ENCODE results near the gene CEP85. TPM values are rescaled to one million over a fixed set of nuclear protein-coding genes. Genes with fewer than 3 reads are reported as not detected.
A peak's percentile ranks its signal among the peaks of the same experiment; 100 is the strongest.

CEP85 gene
- total RNA-seq, 3 donors from 2014 or later: 4.8 to 11.7 (median 7.5) TPM

DNA sequence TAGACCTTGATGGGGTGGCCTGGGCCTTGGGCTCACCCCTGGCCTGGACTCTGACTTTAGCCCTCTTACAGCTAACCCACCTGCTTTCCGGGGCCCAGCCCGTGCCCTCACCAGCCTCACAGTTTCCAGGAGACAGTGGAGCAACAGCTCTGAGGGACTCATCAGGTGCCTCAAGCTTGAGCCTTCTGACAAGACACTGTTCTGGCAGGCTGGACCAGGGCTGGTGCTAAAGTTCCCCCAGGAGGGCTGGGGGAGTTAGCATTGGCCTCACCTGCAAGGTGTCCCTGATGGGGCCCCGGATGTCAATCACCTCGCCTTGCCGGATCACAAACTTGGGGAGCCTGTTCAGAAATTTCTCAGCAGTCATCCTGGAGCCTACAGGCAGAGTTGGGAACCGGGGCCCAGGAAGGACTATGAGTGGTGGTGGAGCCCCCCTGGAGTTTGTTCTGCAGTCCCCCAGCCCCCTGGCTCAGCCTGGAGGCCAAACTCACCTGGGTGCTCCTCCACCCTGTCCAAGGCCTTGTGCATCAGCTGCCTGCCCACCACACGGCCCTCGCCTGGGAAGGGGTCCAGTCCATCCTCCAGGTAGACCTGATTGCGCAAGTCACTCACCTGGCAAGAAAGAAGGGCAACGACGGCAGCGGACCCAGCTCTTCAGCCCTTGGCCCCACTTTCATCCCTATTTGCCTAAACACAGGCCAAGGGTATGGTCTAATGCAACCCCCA lies 50.0 kb downstream of the CEP85 start:
- intact Hi-C loops (cut with DNase I; ENCODE audit: low total_unique reads): no loop called here
- H3K27me3 ChIP-seq: no peaks in the 10 kb centered on the region
- TF ChIP-seq POLR2AphosphoS5 (IDR thresholded peaks at IDR 0.05) (no peak), POLR2A (IDR thresholded peaks at IDR 0.05) (no peak), CTCF (IDR thresholded peaks at IDR 0.05) (no peak)
- no peaks in the 10 kb centered on the region for H3K36me3 ChIP-seq
- peak overlapping the region; percentile 40 to 82 for H3K27ac ChIP-seq
- no peaks in the 10 kb centered on the region for H3K9me3 ChIP-seq
- H3K4me3 ChIP-seq: no peak overlapping the region
- no peak for DNase-seq (ENCODE audit: low spot score in 2 of 2)
- H3K4me1 ChIP-seq: peaks cover 4 to 8% of the 10 kb centered on the region in 2 donors

DNA sequence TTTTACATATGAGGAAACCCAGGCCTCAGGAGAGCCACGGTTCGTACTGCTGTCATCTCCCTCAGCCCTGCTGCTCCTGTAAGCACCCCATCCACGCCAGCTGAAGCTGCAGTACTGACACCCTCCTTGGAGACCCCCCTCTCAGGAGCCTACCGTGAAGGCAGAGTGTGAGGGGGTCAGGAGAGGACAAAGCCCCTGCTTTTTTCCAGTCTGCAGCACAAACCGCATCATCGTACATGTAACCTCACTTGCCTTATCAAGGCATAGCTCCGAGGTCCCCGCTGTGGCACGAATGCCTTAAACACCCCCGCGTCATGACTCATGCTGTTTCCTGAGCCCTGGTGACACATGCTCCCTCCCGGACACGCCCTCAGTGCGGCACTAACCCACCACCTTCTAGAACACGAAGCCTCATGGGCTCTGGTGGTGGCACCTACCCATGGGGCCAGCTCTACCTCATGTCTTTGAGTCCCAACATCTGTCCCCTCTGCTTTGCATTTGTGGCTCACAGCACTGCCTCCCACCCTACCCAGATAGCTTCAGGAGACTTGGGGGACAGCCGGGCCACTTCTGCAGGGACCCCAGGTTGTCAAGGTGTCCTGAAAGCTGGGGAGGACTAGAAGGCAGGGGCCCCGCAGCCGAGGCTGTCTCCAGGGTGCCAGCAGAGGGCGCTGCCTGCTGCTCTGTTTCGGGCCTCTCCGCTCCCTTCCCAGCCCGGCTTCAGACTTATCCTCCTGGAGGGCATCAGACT lies 50.8 kb downstream of the CEP85 start:
- TF ChIP-seq POLR2A (IDR thresholded peaks at IDR 0.05) (no peak), CTCF (IDR thresholded peaks at IDR 0.05) (peak in 2 of 3 donors; percentile 39 to 51), POLR2AphosphoS5 (IDR thresholded peaks at IDR 0.05) (peak in 1 of 3 donors; percentile 27)
- no peaks in the 10 kb centered on the region for H3K27me3 ChIP-seq
- no peaks in the 10 kb centered on the region for H3K9me3 ChIP-seq
- no peaks in the 10 kb centered on the region for H3K36me3 ChIP-seq
- intact Hi-C loops (cut with DNase I; ENCODE audit: low total_unique reads): no loop called here
- DNase-seq (ENCODE audit: low spot score in 2 of 2): peak in 1 of 2 donors; percentile 78
- H3K4me1 ChIP-seq: peaks cover 0 to 6% of the 10 kb centered on the region in 2 donors
- no peak overlapping the region for H3K4me3 ChIP-seq
- H3K27ac ChIP-seq: peak overlapping the region; percentile 40 to 82

DNA sequence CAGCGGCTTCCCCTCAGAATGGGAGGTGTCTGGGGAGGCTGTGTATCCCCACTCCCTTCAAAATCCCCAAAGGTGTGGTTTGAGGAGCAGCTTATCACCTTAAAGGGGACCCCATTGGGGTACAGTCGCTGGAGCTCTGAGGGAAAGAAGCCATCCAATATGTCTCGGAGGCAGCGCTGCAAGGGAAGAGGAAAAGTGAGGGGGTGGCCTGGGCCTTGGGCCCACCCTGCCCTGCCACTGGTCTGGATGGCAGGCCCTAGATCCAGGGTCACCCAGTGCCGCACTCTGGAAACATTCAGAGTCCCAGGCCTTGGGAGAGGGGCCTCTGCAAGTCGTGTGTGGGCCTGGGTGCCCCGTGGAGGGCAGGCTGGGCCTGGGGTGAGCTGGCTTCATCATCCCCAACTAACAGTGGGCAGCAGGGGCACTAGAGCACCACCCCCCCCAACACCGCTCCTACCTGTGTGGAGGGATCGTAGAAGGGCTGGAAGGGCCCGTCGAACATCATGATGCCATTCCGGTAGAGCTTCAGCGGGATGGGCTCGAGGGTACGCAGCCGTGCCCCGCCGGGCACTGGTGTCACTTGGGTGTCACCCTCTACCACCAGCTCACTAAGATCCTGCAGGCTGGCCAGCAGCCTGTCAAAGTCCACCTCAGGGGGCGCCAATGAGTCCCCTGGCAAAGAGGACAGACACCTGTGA lies 51.5 kb downstream of the CEP85 start:
- no peaks in the 10 kb centered on the region for H3K36me3 ChIP-seq
- intact Hi-C loops (cut with DNase I; ENCODE audit: low total_unique reads): no loop called here
- no peaks in the 10 kb centered on the region for H3K27me3 ChIP-seq
- no peak overlapping the region for H3K4me3 ChIP-seq
- peaks cover 0 to 6% of the 10 kb centered on the region in 2 donors for H3K4me1 ChIP-seq
- TF ChIP-seq POLR2AphosphoS5 (IDR thresholded peaks at IDR 0.05) (no peak), POLR2A (IDR thresholded peaks at IDR 0.05) (no peak), CTCF (IDR thresholded peaks at IDR 0.05) (no peak)
- H3K9me3 ChIP-seq: no peaks in the 10 kb centered on the region
- H3K27ac ChIP-seq: peak overlapping the region; percentile 13 to 82
- no peak for DNase-seq (ENCODE audit: low spot score in 2 of 2)

DNA sequence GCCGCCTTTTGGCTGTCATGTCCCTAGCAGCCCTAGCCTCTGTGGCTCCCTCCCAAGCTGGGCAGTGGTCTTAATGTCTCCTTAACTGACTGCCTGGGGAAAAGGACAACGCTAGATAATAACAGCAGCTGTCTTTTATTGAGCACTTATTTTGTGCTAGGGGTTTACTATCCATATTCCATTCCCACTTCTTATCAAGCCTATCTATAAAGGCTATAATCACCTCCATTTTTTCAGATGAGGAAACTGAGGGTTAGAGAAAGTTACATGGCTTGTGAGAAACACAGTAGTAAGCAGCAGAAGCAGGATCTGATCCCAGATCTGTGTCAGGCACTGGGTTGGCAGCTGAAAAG lies 52.0 kb downstream of the CEP85 start:
- Histone ChIP-seq H3K27ac (peak overlapping the region; percentile 6 to 82), H3K9me3 (no peaks in the 10 kb centered on the region), H3K36me3 (no peaks in the 10 kb centered on the region), H3K4me1 (peaks cover 0 to 6% of the 10 kb centered on the region in 2 donors), H3K4me3 (no peak overlapping the region), H3K27me3 (no peaks in the 10 kb centered on the region)
- intact Hi-C loops (cut with DNase I; ENCODE audit: low total_unique reads): no loop called here
- DNase-seq (ENCODE audit: low spot score in 2 of 2): no peak
- TF ChIP-seq POLR2AphosphoS5 (IDR thresholded peaks at IDR 0.05): no peak
- TF ChIP-seq CTCF (IDR thresholded peaks at IDR 0.05): no peak
- TF ChIP-seq POLR2A (IDR thresholded peaks at IDR 0.05): no peak
